HG03066 (cell line): ENCODE results near the gene CACNA1A.
"Not testable (repeated sequence)": the region's sequence is repeated elsewhere in the genome, so short reads cannot be mapped to it uniquely, and the experiment has no call there.

Source experiments
- ATAC-seq: cut with Tn5 transposase; IDR thresholded peaks from one replicate; pipeline ENCODE4 v1.9.1; 2021; ENCODE audit warnings: low read depth; ENCODE audit not compliant: unreplicated experiment

Gene CACNA1A

GRCh38 chr19:13173139-13173737 is 333.0 kb downstream of the CACNA1A start:
- no peak for ATAC-seq

GRCh38 chr19:13172346-13173138 is 333.7 kb downstream of the CACNA1A start:
- ATAC-seq = no peak

- no peak for ATAC-seq
Observed at GRCh38 chr19:13171146-13171545, 335.1 kb downstream of the CACNA1A start.

GRCh38 chr19:13169769-13170168 is 336.5 kb downstream of the CACNA1A start:
- no peak for ATAC-seq

GRCh38 chr19:13166151-13166550 is 340.1 kb downstream of the CACNA1A start:
- ATAC-seq = not testable (repeated sequence)

GRCh38 chr19:13165162-13165997 is 340.9 kb downstream of the CACNA1A start:
- ATAC-seq = no peak

- no peak for ATAC-seq
Observed at GRCh38 chr19:13164343-13165161, 341.7 kb downstream of the CACNA1A start.

- ATAC-seq = no peak
Observed at GRCh38 chr19:13163609-13164342, 342.5 kb downstream of the CACNA1A start.

- no peak for ATAC-seq
Observed at GRCh38 chr19:13162724-13163608, 343.3 kb downstream of the CACNA1A start.

GRCh38 chr19:13160557-13160956 is 345.7 kb downstream of the CACNA1A start:
- no peak for ATAC-seq

- no peak for ATAC-seq
Observed at GRCh38 chr19:13159713-13160112, 346.6 kb downstream of the CACNA1A start.
